ENCODE data around the gene TMPRSS5. TPM values are rescaled to one million over a fixed set of nuclear protein-coding genes. Genes with fewer than 3 reads are reported as not detected.

TMPRSS5 gene
- total and polyA plus RNA-seq, 2 of the 8 experiments (the other 6 are each of a cell fraction or from before 2014, with no cell fraction given): 0.54 to 0.78 TPM

Small RNAs within 50 kb of the gene (small RNA-seq; reads per million reads assigned to genes)
- gene RPS29P19 (ENCODE audit: insufficient read depth): not detected

Other genes with a start within 250 kb of the TMPRSS5 start
- 0.26 and 1.1 TPM in 2 replicates for gene DRD2, start 230.9 kb downstream of the TMPRSS5 start, total RNA-seq (2021; fragmentation: NEBNext Ultra II Directional; extraction: Animal tissue kit (Norgen Biotek cat#: 25700))
- gene DRD2, start 230.9 kb downstream of the TMPRSS5 start, polyA plus RNA-seq (2011; rRNA removed): 0.41 and 0.75 TPM in 2 replicates
- gene ZW10, start 67.4 kb upstream of the TMPRSS5 start, total RNA-seq (2021; fragmentation: NEBNext Ultra II Directional; extraction: Animal tissue kit (Norgen Biotek cat#: 25700)): 24.4 and 25.3 TPM in 2 replicates
- gene ZW10, start 67.4 kb upstream of the TMPRSS5 start, polyA plus RNA-seq (2011; rRNA removed): 5.9 and 9.0 TPM in 2 replicates
- not detected in 2 replicates for gene CLDN25, start 73.5 kb upstream of the TMPRSS5 start, total RNA-seq (2021; fragmentation: NEBNext Ultra II Directional; extraction: Animal tissue kit (Norgen Biotek cat#: 25700))
- gene CLDN25, start 73.5 kb upstream of the TMPRSS5 start, polyA plus RNA-seq (2011; rRNA removed): not detected in 2 replicates
- 110 and 119 TPM in 2 replicates for gene USP28, start 169.3 kb upstream of the TMPRSS5 start, total RNA-seq (2021; fragmentation: NEBNext Ultra II Directional; extraction: Animal tissue kit (Norgen Biotek cat#: 25700))
- gene USP28, start 169.3 kb upstream of the TMPRSS5 start, polyA plus RNA-seq (2011; rRNA removed): 54.0 and 82.6 TPM in 2 replicates
- not detected in 2 replicates for gene HTR3B, start 198.5 kb upstream of the TMPRSS5 start, total RNA-seq (2021; fragmentation: NEBNext Ultra II Directional; extraction: Animal tissue kit (Norgen Biotek cat#: 25700))
- not detected in 2 replicates for gene HTR3B, start 198.5 kb upstream of the TMPRSS5 start, polyA plus RNA-seq (2011; rRNA removed)